Tibial nerve (tissue), 4 donors: ENCODE measurements around the gene IFT20. TPM values are rescaled to one million over a fixed set of nuclear protein-coding genes. Genes with fewer than 3 reads are reported as not detected.

Source experiments
- DNase-seq, 2 donors: peaks; one replicate each; pipeline ENCODE4 v3.0.0-alpha.2; 2019; ENCODE audit warnings: low spot score in 2 of 2
- H3K27ac ChIP-seq, 4 donors: fragments of 200-600 bp; sonication (generic) in 3 of 4; one replicate each; pipeline ENCODE4 v1.5.1; 2017 to 2019; ENCODE audit warnings: mild to moderate bottlenecking in 1 of 4
- H3K27me3 ChIP-seq, 2 donors: fragments of 200-600 bp; sonication (generic) in 1 of 2; one replicate each; pipeline versions ENCODE4 v1.5.1 to v1.6.0; 2017 to 2019
- H3K36me3 ChIP-seq, 3 donors: fragments of 200-600 bp; sonication (generic); one replicate each; pipeline ENCODE4 v1.5.1; 2018 to 2019
- H3K4me1 ChIP-seq, 4 donors: fragments of 200-600 bp; sonication (generic) in 3 of 4; one replicate each; pipeline ENCODE4 v1.5.1; 2017 to 2019
- H3K4me3 ChIP-seq, 4 donors: fragments of 200-600 bp; sonication (generic) in 3 of 4; one replicate each; pipeline ENCODE4 v1.5.1; 2017 to 2019; ENCODE audit warnings: mild to moderate bottlenecking in 1 of 4, moderate library complexity in 1 of 4
- H3K9me3 ChIP-seq, 4 donors: fragments of 200-600 bp; sonication (generic) in 3 of 4; one replicate each; pipeline ENCODE4 v1.5.1; 2017 to 2019
- CTCF ChIP-seq, 5 experiments: fragments of 200-600 bp in 3 of 5; fragments of 450-650 bp in 2 of 5; sonication (generic) in 3 of 5; IDR thresholded peaks; one replicate each; pipeline ENCODE4 v1.5.1; 2016 to 2019; ENCODE audit warnings: antibody characterized with exemption in 5 of 5, mild to moderate bottlenecking in 3 of 5, moderate library complexity in 2 of 5
- EP300 ChIP-seq, 2 donors: sonication (generic); formaldehyde crosslinking; IDR thresholded peaks; one replicate each; pipeline ENCODE4 v1.6.1; 2017; ENCODE audit warnings: antibody characterized with exemption in 2 of 2, mild to moderate bottlenecking in 1 of 2
- POLR2A ChIP-seq, 2 donors: fragments of 450-650 bp; IDR thresholded peaks; one replicate each; pipeline ENCODE4 v1.6.1; 2017; ENCODE audit warnings: antibody characterized with exemption in 2 of 2, mild to moderate bottlenecking in 2 of 2, moderate library complexity in 2 of 2
- WGBS, 2 donors: methylation state at CpG; one replicate each; pipeline ENCODE4 v1.1.5; 2018; 5-methylcytosine and 5-hydroxymethylcytosine counted together
- total RNA-seq, 4 donors: library from RNA; depleted of rRNA; stranded (reverse); fragments of >200 nt; gene quantifications; one replicate each; pipeline ENCODE4 v1.1.0, GENCODE V29; 2016

The IFT20 gene
- total RNA-seq: 10 to 100 TPM; 34.8 to 50.3 (median 43.9) TPM

- Histone ChIP-seq H3K27ac (peak within 1 kb of the TSS; percentile 89 to 99 (median 98)), H3K4me1 (peaks cover 3 to 56% (median 21%) of the 10 kb centered on the region in 4 donors), H3K9me3 (no peaks in the 10 kb centered on the region), H3K27me3 (no peaks in the 10 kb centered on the region), H3K36me3 (peaks cover 0 to 38% (median under 1%) of the 10 kb centered on the region in 3 donors), H3K4me3 (peak within 1 kb of the TSS; percentile 60 to 97 (median 78))
- TF ChIP-seq EP300 (IDR thresholded peaks at IDR 0.05) (peak; percentile 96 to 99), POLR2A (IDR thresholded peaks at IDR 0.05) (peak; percentile 82 to 94), CTCF (IDR thresholded peaks at IDR 0.05) (peak in 1 of 5 experiments; percentile 44)
- 0 to 1% methylated on average over 25 to 58 of the region's 62 CpGs for WGBS, 2 donors
- DNase-seq: peak; percentile 95 to 97
These were observed at the start of gene IFT20, which contains the start of gene TNFAIP1 for GRCh38 chr17:28335201-28335958. TSS of gene IFT20 (minus strand) at chr17:28335472. CDS start at chr17:28331985, 3,487 bp downstream. TSS of gene TNFAIP1 (plus strand) at chr17:28335761. CDS start at chr17:28339522, 3,761 bp downstream.

- H3K4me3 ChIP-seq: peak overlapping the region; percentile 3 to 53 (median 38)
- peaks cover 0 to 8% (median 3%) of the 10 kb centered on the region in 4 donors for H3K4me1 ChIP-seq
- H3K27me3 ChIP-seq: no peaks in the 10 kb centered on the region
- DNase-seq: no peak
- TF ChIP-seq POLR2A (IDR thresholded peaks at IDR 0.05): no peak
- TF ChIP-seq EP300 (IDR thresholded peaks at IDR 0.05): no peak
- no peak for TF ChIP-seq CTCF (IDR thresholded peaks at IDR 0.05)
- H3K9me3 ChIP-seq: no peaks in the 10 kb centered on the region
- H3K27ac ChIP-seq: peak overlapping the region in 1 of 4 donors; percentile 56
- WGBS, 2 donors: 46 to 48% methylated on average over 17 to 29 of the region's 29 CpGs
- H3K36me3 ChIP-seq: peaks cover 0 to 61% (median 7%) of the 10 kb centered on the region in 3 donors
These were observed 49.7 kb upstream of the IFT20 start for GRCh38 chr17:28385037-28385400.

GRCh38 chr17:28384281-28385036 is 49.2 kb upstream of the IFT20 start:
- H3K27ac ChIP-seq: peak overlapping the region in 1 of 4 donors; percentile 56
- TF ChIP-seq EP300 (IDR thresholded peaks at IDR 0.05): no peak
- TF ChIP-seq POLR2A (IDR thresholded peaks at IDR 0.05): no peak
- no peak for TF ChIP-seq CTCF (IDR thresholded peaks at IDR 0.05)
- peak in 1 of 2 donors; percentile 14 for DNase-seq
- H3K4me1 ChIP-seq: peaks cover 0 to 8% (median 3%) of the 10 kb centered on the region in 4 donors
- 39 to 43% methylated on average over 43 to 46 of the region's 56 CpGs for WGBS, 2 donors
- peak overlapping the region; percentile 3 to 53 (median 38) for H3K4me3 ChIP-seq
- no peaks in the 10 kb centered on the region for H3K27me3 ChIP-seq
- peaks cover 0 to 56% (median 7%) of the 10 kb centered on the region in 3 donors for H3K36me3 ChIP-seq
- H3K9me3 ChIP-seq: no peaks in the 10 kb centered on the region

GRCh38 chr17:28381141-28381825 is 46.0 kb upstream of the IFT20 start:
- 32 to 39% methylated on average over 32 to 68 of the region's 72 CpGs for WGBS, 2 donors
- no peaks in the 10 kb centered on the region for H3K27me3 ChIP-seq
- H3K4me3 ChIP-seq: no peak overlapping the region
- H3K4me1 ChIP-seq: peaks cover 0 to 8% (median 3%) of the 10 kb centered on the region in 4 donors
- peaks cover 0 to 40% (median 0%) of the 10 kb centered on the region in 3 donors for H3K36me3 ChIP-seq
- DNase-seq: no peak
- H3K9me3 ChIP-seq: no peaks in the 10 kb centered on the region
- H3K27ac ChIP-seq: no peak overlapping the region
- no peak for TF ChIP-seq CTCF (IDR thresholded peaks at IDR 0.05)
